Vagina (tissue), 2 donors: ENCODE measurements around the gene CPAMD8.

Experiments
- POLR2A ChIP-seq, 2 donors: fragments of 450-650 bp; IDR thresholded peaks; one replicate each; pipeline ENCODE4 v1.6.1; 2017; ENCODE audit warnings: antibody characterized with exemption in 2 of 2, mild to moderate bottlenecking in 2 of 2, moderate library complexity in 2 of 2
- POLR2AphosphoS5 ChIP-seq, 2 donors: sonication (generic); formaldehyde crosslinking; IDR thresholded peaks; one replicate each; pipeline ENCODE4 v1.9.0; 2017; ENCODE audit warnings: antibody characterized with exemption in 2 of 2, mild to moderate bottlenecking in 2 of 2, low read depth in 1 of 2; ENCODE audit not compliant: insufficient read depth in 1 of 2
- TF ChIP-seq, protein P1 (sequence below), 3 experiments: fragments of 450-650 bp in 2 of 3; fragments of 200-600 bp in 1 of 3; sonication (generic) in 1 of 3; IDR thresholded peaks; one replicate each; pipeline ENCODE4 v1.5.1; 2017 to 2019; ENCODE audit warnings: antibody characterized with exemption in 3 of 3, mild to moderate bottlenecking in 2 of 3, moderate library complexity in 2 of 3

- TF ChIP-seq, protein P1, sequence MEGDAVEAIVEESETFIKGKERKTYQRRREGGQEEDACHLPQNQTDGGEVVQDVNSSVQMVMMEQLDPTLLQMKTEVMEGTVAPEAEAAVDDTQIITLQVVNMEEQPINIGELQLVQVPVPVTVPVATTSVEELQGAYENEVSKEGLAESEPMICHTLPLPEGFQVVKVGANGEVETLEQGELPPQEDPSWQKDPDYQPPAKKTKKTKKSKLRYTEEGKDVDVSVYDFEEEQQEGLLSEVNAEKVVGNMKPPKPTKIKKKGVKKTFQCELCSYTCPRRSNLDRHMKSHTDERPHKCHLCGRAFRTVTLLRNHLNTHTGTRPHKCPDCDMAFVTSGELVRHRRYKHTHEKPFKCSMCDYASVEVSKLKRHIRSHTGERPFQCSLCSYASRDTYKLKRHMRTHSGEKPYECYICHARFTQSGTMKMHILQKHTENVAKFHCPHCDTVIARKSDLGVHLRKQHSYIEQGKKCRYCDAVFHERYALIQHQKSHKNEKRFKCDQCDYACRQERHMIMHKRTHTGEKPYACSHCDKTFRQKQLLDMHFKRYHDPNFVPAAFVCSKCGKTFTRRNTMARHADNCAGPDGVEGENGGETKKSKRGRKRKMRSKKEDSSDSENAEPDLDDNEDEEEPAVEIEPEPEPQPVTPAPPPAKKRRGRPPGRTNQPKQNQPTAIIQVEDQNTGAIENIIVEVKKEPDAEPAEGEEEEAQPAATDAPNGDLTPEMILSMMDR (IDR thresholded peaks at IDR 0.05), result no peak
- TF ChIP-seq POLR2A (IDR thresholded peaks at IDR 0.05), result no peak
- TF ChIP-seq POLR2AphosphoS5 (IDR thresholded peaks at IDR 0.05; ENCODE audit: insufficient read depth in 1 of 2, low read depth in 1 of 2), result no peak
Measured at GRCh38 chr19:16949496-16950023, 77.0 kb downstream of the CPAMD8 start.
